Fibroblast of the aortic adventitia (primary cell): ENCODE data around the gene LRRC1. TPM values are rescaled to one million over a fixed set of nuclear protein-coding genes. Genes with fewer than 3 reads are reported as not detected.

Experiments
- DNase-seq: peaks from one replicate; pipeline ENCODE4 v3.0.0-alpha.2; 2010; ENCODE audit warnings: low read depth
- H3K4me3 ChIP-seq: 2 replicates; pipeline ENCODE4 v1.5.1; 2011; ENCODE audit warnings: low read depth, mild to moderate bottlenecking, control low read depth, low read length, moderate library complexity
- total RNA-seq: library from RNA; depleted of rRNA; stranded (reverse); fragments of >200 nt; gene quantifications from 2 replicates; pipeline ENCODE4 v1.2.3, GENCODE V29; 2012; ENCODE audit warnings: low replicate concordance
- TF ChIP-seq, protein P1 (sequence below): IDR thresholded peaks from 2 replicates; pipeline ENCODE4 v1.5.1; 2011; ENCODE audit warnings: mild to moderate bottlenecking, low read length, control low read depth, inconsistent platforms; ENCODE audit not compliant: insufficient read depth

LRRC1 gene
- total RNA-seq, 1 donor = 8.3 TPM

GRCh38 chr6:53822401-53823125 lies 27.8 kb downstream of the LRRC1 start:
- TF ChIP-seq, protein P1, sequence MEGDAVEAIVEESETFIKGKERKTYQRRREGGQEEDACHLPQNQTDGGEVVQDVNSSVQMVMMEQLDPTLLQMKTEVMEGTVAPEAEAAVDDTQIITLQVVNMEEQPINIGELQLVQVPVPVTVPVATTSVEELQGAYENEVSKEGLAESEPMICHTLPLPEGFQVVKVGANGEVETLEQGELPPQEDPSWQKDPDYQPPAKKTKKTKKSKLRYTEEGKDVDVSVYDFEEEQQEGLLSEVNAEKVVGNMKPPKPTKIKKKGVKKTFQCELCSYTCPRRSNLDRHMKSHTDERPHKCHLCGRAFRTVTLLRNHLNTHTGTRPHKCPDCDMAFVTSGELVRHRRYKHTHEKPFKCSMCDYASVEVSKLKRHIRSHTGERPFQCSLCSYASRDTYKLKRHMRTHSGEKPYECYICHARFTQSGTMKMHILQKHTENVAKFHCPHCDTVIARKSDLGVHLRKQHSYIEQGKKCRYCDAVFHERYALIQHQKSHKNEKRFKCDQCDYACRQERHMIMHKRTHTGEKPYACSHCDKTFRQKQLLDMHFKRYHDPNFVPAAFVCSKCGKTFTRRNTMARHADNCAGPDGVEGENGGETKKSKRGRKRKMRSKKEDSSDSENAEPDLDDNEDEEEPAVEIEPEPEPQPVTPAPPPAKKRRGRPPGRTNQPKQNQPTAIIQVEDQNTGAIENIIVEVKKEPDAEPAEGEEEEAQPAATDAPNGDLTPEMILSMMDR = no peak
- H3K4me3 ChIP-seq = no peak overlapping the region
- no peak for DNase-seq

DNA sequence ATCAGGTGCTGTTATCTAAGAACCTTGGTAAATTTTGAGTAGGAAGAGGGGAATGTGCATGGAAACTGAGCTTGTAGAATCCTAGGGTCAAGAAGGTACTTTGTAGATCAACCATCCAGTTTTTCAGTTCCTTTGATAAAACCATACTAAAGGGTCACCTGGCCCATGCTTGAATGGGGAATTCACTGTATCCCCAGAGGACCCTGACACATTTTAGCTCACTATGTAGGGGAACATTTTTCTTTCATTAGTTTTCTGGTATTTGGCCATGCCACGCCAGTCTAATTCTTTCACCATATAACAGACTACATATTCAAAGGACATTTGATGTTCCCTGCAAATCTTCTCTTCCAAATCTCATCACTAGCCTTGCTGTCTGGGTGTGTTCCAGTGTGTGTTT lies 29.9 kb downstream of the LRRC1 start:
- DNase-seq = no peak
- TF ChIP-seq, protein P1 = no peak
- H3K4me3 ChIP-seq = no peak overlapping the region

DNA sequence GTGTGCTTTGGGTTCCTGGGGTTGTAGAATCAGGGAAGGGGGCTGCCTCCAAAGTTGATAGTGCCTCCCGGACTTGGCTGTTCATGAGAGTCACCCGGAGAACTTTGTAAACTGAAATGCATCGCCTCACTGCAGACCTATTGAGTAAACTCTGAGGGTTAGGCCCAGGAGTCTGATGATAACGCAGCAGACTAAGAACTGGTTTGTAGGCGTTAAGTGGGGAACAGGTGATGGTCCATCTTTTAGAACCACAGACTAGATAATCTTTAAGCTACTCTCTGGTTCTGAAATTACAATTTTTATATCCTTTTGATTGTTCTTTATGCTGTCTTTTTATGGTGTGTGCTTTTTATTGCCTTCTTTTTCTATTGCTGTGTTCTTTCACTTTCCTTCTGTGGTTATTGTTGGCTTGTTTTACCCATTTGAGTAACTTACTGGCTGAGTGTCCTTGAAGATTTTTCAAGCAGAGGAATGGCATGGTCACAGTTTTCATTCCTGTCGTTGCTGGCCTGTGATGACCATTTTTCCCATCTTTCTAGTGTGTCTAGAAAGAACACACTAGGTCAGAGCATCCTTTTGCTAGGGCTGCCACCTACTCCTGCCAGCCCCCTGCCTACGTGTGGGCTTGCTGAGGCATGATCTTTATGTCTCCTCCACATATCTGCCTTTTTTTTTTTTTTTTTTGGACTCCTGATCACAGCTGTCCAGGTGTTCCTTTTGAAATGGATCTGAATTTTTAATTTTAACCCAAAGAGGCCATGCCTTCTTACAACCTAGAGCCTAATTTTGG lies 30.9 kb downstream of the LRRC1 start:
- TF ChIP-seq, protein P1 = no peak
- peak; percentile 18 for DNase-seq
- no peak overlapping the region for H3K4me3 ChIP-seq

- no peak overlapping the region for H3K4me3 ChIP-seq
- TF ChIP-seq, protein P1 = no peak
- no peak for DNase-seq
These were observed 32.7 kb downstream of the LRRC1 start for GRCh38 chr6:53827531-53827930.

DNA sequence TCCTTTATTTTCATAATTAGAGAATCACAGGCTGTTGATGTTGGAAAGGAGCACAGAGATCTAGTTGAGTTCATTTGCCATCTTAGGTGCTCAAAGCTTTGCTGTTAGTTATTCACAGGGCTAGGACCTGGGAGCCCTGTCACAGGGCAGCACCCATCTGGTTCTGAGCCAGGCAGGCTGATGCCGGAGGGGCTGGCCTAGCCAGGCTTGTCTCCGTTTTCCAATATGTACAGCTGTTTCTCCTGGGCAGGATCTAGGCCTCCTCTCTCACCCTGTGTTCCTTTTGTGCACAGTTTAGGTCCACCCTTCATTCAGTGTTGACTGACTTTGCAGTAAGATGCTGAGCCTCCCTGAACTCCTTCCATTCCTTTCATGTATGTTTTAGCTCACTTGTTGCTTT lies 33.4 kb downstream of the LRRC1 start:
- no peak for DNase-seq
- H3K4me3 ChIP-seq = no peak overlapping the region
- TF ChIP-seq, protein P1 = no peak

DNA sequence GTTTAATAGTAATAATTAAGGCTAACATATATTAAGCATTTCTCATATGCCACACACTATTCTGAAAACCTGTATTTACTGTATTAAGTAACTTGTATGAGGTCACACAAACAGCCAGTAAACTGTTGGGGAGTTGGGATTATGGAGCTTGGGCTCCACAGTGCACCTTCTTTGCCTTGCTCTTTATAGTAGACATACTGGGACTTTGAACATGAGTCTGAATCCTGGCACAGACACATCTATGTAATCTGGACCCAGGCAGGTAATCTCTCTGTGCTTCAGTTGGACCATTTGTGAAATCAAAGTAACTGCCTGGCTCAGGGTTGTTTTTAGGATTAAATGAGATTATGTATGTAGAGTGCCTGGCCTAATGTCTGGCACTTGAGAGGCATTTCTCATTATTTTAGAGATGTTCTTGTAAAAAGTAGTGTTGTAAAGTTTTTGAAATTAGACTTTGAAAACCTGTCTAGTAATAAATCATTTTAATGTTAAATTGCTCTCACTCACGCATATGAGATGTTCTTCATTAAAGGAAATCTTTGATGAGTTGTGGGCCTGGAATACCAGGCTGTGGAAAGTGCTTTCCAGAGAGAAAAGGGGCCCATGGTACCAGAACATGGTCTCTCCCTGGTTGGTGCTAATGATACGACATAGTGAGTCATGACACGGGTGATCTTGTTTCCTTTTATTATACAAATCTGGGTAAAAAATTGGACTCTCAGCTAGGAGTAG lies 34.3 kb downstream of the LRRC1 start:
- no peak overlapping the region for H3K4me3 ChIP-seq
- no peak for DNase-seq
- TF ChIP-seq, protein P1 = no peak
